ENCODE data around the gene SLC6A6. TPM values are rescaled to one million over a fixed set of nuclear protein-coding genes. Genes with fewer than 3 reads are reported as not detected.

Gene SLC6A6
- polyA plus RNA-seq, 1 of the 3 experiments (the other 2 are of a cell fraction), result 19.1 TPM

- DNase-seq, result peak; percentile 90
- Histone ChIP-seq H3K9me2 (no peaks in the 10 kb centered on the region), H3K9ac (no peak overlapping the region), H4K20me1 (ENCODE audit: insufficient read depth) (no peaks in the 10 kb centered on the region), H3K27me3 (ENCODE audit: insufficient read depth) (no peaks in the 10 kb centered on the region), H3K4me1 (ENCODE audit: control insufficient read depth in 1 of 2, insufficient read depth in 2 of 2, low read depth in 1 of 2, low read length in 1 of 2) (peaks cover 9 to 31% of the 10 kb centered on the region in 2 experiments; a peak in 2 of 4 replicates), H3F3A (replicated peaks; ENCODE audit: insufficient read depth) (no peaks in the 10 kb centered on the region), H3K4me3 (ENCODE audit: low read depth in 2 of 2, low read length in 1 of 2) (no peak overlapping the region), H3K79me2 (ENCODE audit: insufficient read depth) (no peaks in the 10 kb centered on the region), H3K36me3 (replicated peaks in 1 of 2; ENCODE audit: control insufficient read depth in 1 of 2, insufficient read depth in 2 of 2, low read length in 1 of 2) (no peaks in the 10 kb centered on the region), H3K4me2 (peak overlapping the region; percentile 7; the same call in 1 of the 2 replicates), H3K27ac (ENCODE audit: low read depth in 2 of 2, low read length in 1 of 2) (no peak overlapping the region; a peak in 1 of 4 replicates), H3K9me3 (no peaks in the 10 kb centered on the region), H2AFZ (ENCODE audit: low read depth) (no peak overlapping the region)
- 29% methylated on average over 10 of the region's 12 CpGs for WGBS (ENCODE audit: low lambda C conversion rate)
- TF ChIP-seq GABPA (IDR thresholded peaks at IDR 0.05; ENCODE audit: low read depth) (0 out of 2 replicates have a peak, but pooled peaks have one; percentile 18), CTCF (IDR thresholded peaks at IDR 0.05) (peak; percentile 19; the same call in 1 of the 2 replicates), ZBTB33 (IDR thresholded peaks at IDR 0.05; ENCODE audit: borderline replicate concordance, low read depth) (no peak), SMC3 (IDR thresholded peaks at IDR 0.05; ENCODE audit: low read depth, low read length) (no peak), MXI1 (IDR thresholded peaks at IDR 0.05; ENCODE audit: low read depth, low read length) (peak; percentile 23; the same call in 1 of the 2 replicates), NFIC (IDR thresholded peaks at IDR 0.05; ENCODE audit: borderline replicate concordance) (peak; percentile 76), TCF12 (IDR thresholded peaks at IDR 0.05) (peak; percentile 10; the same call in 1 of the 2 replicates), EZH2phosphoT487 (IDR thresholded peaks at IDR 0.05; ENCODE audit: borderline replicate concordance, low read depth) (no peak), USF2 (IDR thresholded peaks at IDR 0.05; ENCODE audit: borderline replicate concordance, low read depth, low read length) (no peak), ELF1 (IDR thresholded peaks at IDR 0.05) (0 out of 2 replicates have a peak, but pooled peaks have one; percentile 38), RCOR1 (IDR thresholded peaks at IDR 0.05; ENCODE audit: low read length) (peak; percentile 57; the same call in 1 of the 2 replicates), CHD2 (IDR thresholded peaks at IDR 0.05; ENCODE audit: low read length, partially characterized antibody) (peak; percentile 38)
- ChIA-PET POLR2A (no interaction called here), CTCF (interaction anchor here (1.0 to 2.5 kb wide), 2 partner anchors 22 to 30 kb away, joined by 3 to 8 read pairs; partner anchors contain the start of gene SLC6A6)
Measured at GRCh38 chr3:14371573-14372474, 30.6 kb upstream of the SLC6A6 start.

All from SK-N-SH (cell line).